GM12874 (cell line): Measurements from ENCODE around the gene EYA4.

Experiments
- CTCF ChIP-seq: IDR thresholded peaks from 2 replicates; pipeline ENCODE4 v1.5.1; 2011; ENCODE audit warnings: low read depth, mild to moderate bottlenecking, control low read depth, low read length, moderate library complexity; ENCODE audit not compliant: insufficient read depth

Gene EYA4

GRCh38 chr6:133399426-133399825 lies 158.3 kb downstream of the EYA4 start:
- no peak for TF ChIP-seq CTCF

GRCh38 chr6:133404151-133404550 lies 163.0 kb downstream of the EYA4 start:
- TF ChIP-seq CTCF: no peak

- no peak for TF ChIP-seq CTCF
Measured at GRCh38 chr6:133404728-133405127, 163.6 kb downstream of the EYA4 start.

- no peak for TF ChIP-seq CTCF
Measured at GRCh38 chr6:133407320-133408100, 166.4 kb downstream of the EYA4 start.

GRCh38 chr6:133408132-133408531 lies 167.0 kb downstream of the EYA4 start:
- no peak for TF ChIP-seq CTCF

GRCh38 chr6:133408543-133408942 lies 167.4 kb downstream of the EYA4 start:
- TF ChIP-seq CTCF: no peak

- TF ChIP-seq CTCF: no peak
Measured at GRCh38 chr6:133410638-133411435, 169.7 kb downstream of the EYA4 start.
